ENCODE data around the gene FLNB.

DNA sequence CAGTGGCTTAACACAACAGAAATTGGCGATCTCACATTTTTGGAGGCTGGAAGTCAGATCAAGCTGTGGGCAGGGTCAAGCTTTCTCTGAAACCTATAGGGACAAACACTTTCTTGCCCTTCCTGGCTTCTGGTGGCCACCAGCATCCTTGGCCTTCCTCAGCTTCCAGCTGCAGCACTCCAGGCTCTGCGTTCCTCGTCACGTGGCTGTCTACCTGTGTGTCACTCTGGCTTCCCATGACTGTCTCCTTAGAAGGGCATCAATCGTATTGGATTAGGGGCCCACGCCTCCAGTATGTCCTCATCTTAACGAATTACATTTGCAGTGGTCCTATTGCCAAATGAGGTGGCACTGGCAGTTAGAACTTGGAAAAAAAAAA is 176.7 kb downstream of the FLNB start:
- TF ChIP-seq, protein P1, sequence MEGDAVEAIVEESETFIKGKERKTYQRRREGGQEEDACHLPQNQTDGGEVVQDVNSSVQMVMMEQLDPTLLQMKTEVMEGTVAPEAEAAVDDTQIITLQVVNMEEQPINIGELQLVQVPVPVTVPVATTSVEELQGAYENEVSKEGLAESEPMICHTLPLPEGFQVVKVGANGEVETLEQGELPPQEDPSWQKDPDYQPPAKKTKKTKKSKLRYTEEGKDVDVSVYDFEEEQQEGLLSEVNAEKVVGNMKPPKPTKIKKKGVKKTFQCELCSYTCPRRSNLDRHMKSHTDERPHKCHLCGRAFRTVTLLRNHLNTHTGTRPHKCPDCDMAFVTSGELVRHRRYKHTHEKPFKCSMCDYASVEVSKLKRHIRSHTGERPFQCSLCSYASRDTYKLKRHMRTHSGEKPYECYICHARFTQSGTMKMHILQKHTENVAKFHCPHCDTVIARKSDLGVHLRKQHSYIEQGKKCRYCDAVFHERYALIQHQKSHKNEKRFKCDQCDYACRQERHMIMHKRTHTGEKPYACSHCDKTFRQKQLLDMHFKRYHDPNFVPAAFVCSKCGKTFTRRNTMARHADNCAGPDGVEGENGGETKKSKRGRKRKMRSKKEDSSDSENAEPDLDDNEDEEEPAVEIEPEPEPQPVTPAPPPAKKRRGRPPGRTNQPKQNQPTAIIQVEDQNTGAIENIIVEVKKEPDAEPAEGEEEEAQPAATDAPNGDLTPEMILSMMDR (conservative IDR thresholded peaks at IDR 0.05; ENCODE audit: low read length) = no peak
- TF ChIP-seq EZH2phosphoT487 (IDR thresholded peaks at IDR 0.05; ENCODE audit: borderline replicate concordance) = no peak

Measured in Loucy (cell line).